GM21619 (cell line): ENCODE results near the gene RGS19.

Source experiments
- ATAC-seq: cut with Tn5 transposase; IDR thresholded peaks from one replicate; pipeline ENCODE4 v1.9.1; 2021; ENCODE audit not compliant: unreplicated experiment

RGS19 gene

GRCh38 chr20:64108731-64109681 is 29.7 kb upstream of the RGS19 start:
- ATAC-seq: no peak

GRCh38 chr20:64107736-64108457 is 28.6 kb upstream of the RGS19 start:
- no peak for ATAC-seq

- no peak for ATAC-seq
Measured at GRCh38 chr20:64106981-64107735, 27.8 kb upstream of the RGS19 start, which contains the start of gene NPBWR2. NPBWR2 (minus strand) TSS chr20:64107565; CDS start chr20:64106831, 734 bp downstream.

- ATAC-seq: no peak
Measured at GRCh38 chr20:64106435-64106961, 27.2 kb upstream of the RGS19 start.

GRCh38 chr20:64105846-64106434 is 26.6 kb upstream of the RGS19 start:
- no peak for ATAC-seq

GRCh38 chr20:64104667-64105451 is 25.5 kb upstream of the RGS19 start:
- no peak for ATAC-seq

- no peak for ATAC-seq
Measured at GRCh38 chr20:64103871-64104666, 24.8 kb upstream of the RGS19 start.

GRCh38 chr20:64102647-64103354 is 23.5 kb upstream of the RGS19 start:
- ATAC-seq: no peak

GRCh38 chr20:64101731-64102621 is 22.7 kb upstream of the RGS19 start:
- ATAC-seq: no peak

- ATAC-seq: no peak
Measured at GRCh38 chr20:64100946-64101688, 21.8 kb upstream of the RGS19 start.

GRCh38 chr20:64100566-64100888 is 21.2 kb upstream of the RGS19 start:
- no peak for ATAC-seq

GRCh38 chr20:64099880-64100565 is 20.7 kb upstream of the RGS19 start:
- ATAC-seq: no peak

- ATAC-seq: no peak
Measured at GRCh38 chr20:64099086-64099786, 19.9 kb upstream of the RGS19 start.

- ATAC-seq: no peak
Measured at GRCh38 chr20:64098471-64099013, 19.2 kb upstream of the RGS19 start.

GRCh38 chr20:64096535-64096934 is 17.2 kb upstream of the RGS19 start:
- ATAC-seq: no peak
